Pancreas (tissue), 10 donors: Measurements from ENCODE around the gene MRPL36. TPM values are rescaled to one million over a fixed set of nuclear protein-coding genes. Genes with fewer than 3 reads are reported as not detected.
"Not testable (repeated sequence)": the region's sequence is repeated elsewhere in the genome, so short reads cannot be mapped to it uniquely, and the experiment has no call there.

Experiments used
- ATAC-seq, 4 donors: fragments of 200-7000 bp; cut with Tn5 transposase; one replicate each; pipeline versions ENCODE4 v1.8.0 to v1.9.1; 2020; ENCODE audit warnings: mild to moderate bottlenecking in 4 of 4, moderate library complexity in 4 of 4
- DNase-seq, 6 donors: peaks; one replicate each; pipeline ENCODE4 v3.0.0-alpha.2; 2020
- FAIRE-seq: peaks from 2 replicates; lab custom pipeline; 2012; peaks lifted over from hg19 to GRCh38; lab: Jason Lieb, UNC
- H3K27ac ChIP-seq, 4 donors: fragments of 200-600 bp; sonication (generic); 1 replicate in 3 of 4; 2 replicates in 1 of 4; pipeline versions ENCODE4 v1.5.0 to v1.8.0; 2020
- H3K27me3 ChIP-seq, 4 donors: fragments of 200-600 bp; one replicate each; pipeline ENCODE4 v1.8.0; 2021
- H3K36me3 ChIP-seq, 3 donors: fragments of 200-600 bp; sonication (generic) in 1 of 3; one replicate each; pipeline versions ENCODE4 v1.5.0 to v1.8.0; 2020 to 2021
- H3K4me1 ChIP-seq, 3 donors: fragments of 200-600 bp; one replicate each; pipeline ENCODE4 v1.8.0; 2021
- H3K4me3 ChIP-seq, 4 donors: fragments of 200-600 bp; sonication (generic) in 2 of 4; one replicate each; pipeline versions ENCODE4 v1.5.0 to v1.8.0; 2020 to 2021
- H3K9me3 ChIP-seq, 4 donors: fragments of 200-600 bp; one replicate each; pipeline ENCODE4 v1.8.0; 2021
- CTCF ChIP-seq, 4 donors: fragments of 200-600 bp; sonication (generic) in 3 of 4; IDR thresholded peaks; one replicate each; pipeline versions ENCODE4 v1.5.0 to v1.8.0; 2021; ENCODE audit warnings: antibody characterized with exemption in 4 of 4
- WGBS, 2 donors: extraction: QIAGEN DNeasy Blood & Tissue Kit; methylation state at CpG; one replicate each; pipeline ENCODE4 v1.1.7; 2013; 5-methylcytosine and 5-hydroxymethylcytosine counted together
- intact Hi-C, 3 donors: fragments of 100-400 bp; cut with DNase I; formaldehyde crosslinking; loops; one replicate each; pipeline versions ENCODE4 v1.11.1 to v1.14.2; 2022
- polyA plus RNA-seq, 2 donors: library from polyadenylated mRNA; stranded (reverse); fragments of 200-250 nt; gene quantifications; one replicate each; pipeline ENCODE4 v1.2.3, GENCODE V29; 2013
- total RNA-seq, 6 donors: library from RNA; stranded (reverse); fragmentation: NEBNext Ultra II Directional in 4 of 6; extraction: Animal tissue kit (Norgen Biotek cat#: 25700) in 4 of 6; gene quantifications; one replicate each; pipeline versions ENCODE4 v1.2.1 to v1.2.4, GENCODE V29; 2021 to 2023
- donor health status: healthy with polysubstance abuse.
- donor health status: DM: no; HTN: no; CAD: no; lungs with moderate emphysema.
- donor health status: DM: no; HTN: no; CAD: no.
- donor health status: control.
- donor health status: control.
- donor health status: Bipolar disorder and iron deficiency.
- donor health status: DM: yes; HTN: yes; CAD: no.
- donor health status: DM: no; HTN: no; CAD: no.
- donor health status: DM: no; HTN: no; CAD: no.
- donor health status: DM: yes; HTN: yes; CAD: no.

The MRPL36 gene
- total and polyA plus RNA-seq, 8 donors: 13.1 to 48.0 (median 16.1) TPM

- Histone ChIP-seq H3K4me1 (no peaks in the 10 kb centered on the region), H3K9me3 (no peaks in the 10 kb centered on the region), H3K27me3 (no peaks in the 10 kb centered on the region), H3K4me3 (no peak overlapping the region), H3K36me3 (peaks cover 0 to 35% (median 23%) of the 10 kb centered on the region in 3 donors), H3K27ac (no peak overlapping the region)
- ATAC-seq: no peak
- no peak for TF ChIP-seq CTCF (IDR thresholded peaks at IDR 0.05)
- DNase-seq: no peak
- WGBS, 2 donors: 97 to 98% methylated on average over 2 of the region's 2 CpGs
- intact Hi-C loops: no loop called here
- no peak for FAIRE-seq
Observed at GRCh38 chr5:1819458-1819857, 19.8 kb upstream of the MRPL36 start.

GRCh38 chr5:1818784-1819183, 19.1 kb upstream of the MRPL36 start:
- no peak for DNase-seq
- Histone ChIP-seq H3K27ac (no peak overlapping the region), H3K36me3 (peaks cover 0 to 41% (median 25%) of the 10 kb centered on the region in 3 donors), H3K9me3 (no peaks in the 10 kb centered on the region), H3K4me1 (no peaks in the 10 kb centered on the region), H3K27me3 (no peaks in the 10 kb centered on the region), H3K4me3 (no peak overlapping the region)
- intact Hi-C loops: no loop called here
- no peak for ATAC-seq
- no peak for TF ChIP-seq CTCF (IDR thresholded peaks at IDR 0.05)
- FAIRE-seq: no peak
- WGBS, 2 donors: 94% methylated on average over 5 of the region's 5 CpGs

GRCh38 chr5:1817261-1818043, 17.8 kb upstream of the MRPL36 start:
- H3K4me1 ChIP-seq: no peaks in the 10 kb centered on the region
- ATAC-seq (no peak), DNase-seq (no peak), FAIRE-seq (no peak)
- H3K9me3 ChIP-seq: no peaks in the 10 kb centered on the region
- 89 to 92% methylated on average over 14 to 15 of the region's 15 CpGs for WGBS, 2 donors
- peaks cover 0 to 45% (median 25%) of the 10 kb centered on the region in 3 donors for H3K36me3 ChIP-seq
- intact Hi-C loops: no loop called here
- no peaks in the 10 kb centered on the region for H3K27me3 ChIP-seq
- TF ChIP-seq CTCF (IDR thresholded peaks at IDR 0.05): no peak
- no peak overlapping the region for H3K4me3 ChIP-seq
- no peak overlapping the region for H3K27ac ChIP-seq

- FAIRE-seq, intact Hi-C loops, DNase-seq, H3K27me3 ChIP-seq, H3K4me1 ChIP-seq, H3K4me3 ChIP-seq, H3K9me3 ChIP-seq, H3K27ac ChIP-seq, ATAC-seq: not testable (repeated sequence)
- 98% methylated on average over 18 of the region's 18 CpGs for WGBS, 2 donors
- peaks cover 0 to 45% (median 25%) of the 10 kb centered on the region in 3 donors for H3K36me3 ChIP-seq
Observed at GRCh38 chr5:1816495-1817089, 17.0 kb upstream of the MRPL36 start.

GRCh38 chr5:1815881-1816292, 16.2 kb upstream of the MRPL36 start:
- H3K36me3 ChIP-seq: peaks cover 0 to 45% (median 24%) of the 10 kb centered on the region in 3 donors
- H3K9me3 ChIP-seq: no peaks in the 10 kb centered on the region
- no peaks in the 10 kb centered on the region for H3K4me1 ChIP-seq
- FAIRE-seq: no peak
- intact Hi-C loops: no loop called here
- DNase-seq: no peak
- TF ChIP-seq CTCF (IDR thresholded peaks at IDR 0.05): no peak
- 94% methylated on average over 17 of the region's 17 CpGs for WGBS, 2 donors
- ATAC-seq: no peak
- H3K4me3 ChIP-seq: no peak overlapping the region
- no peaks in the 10 kb centered on the region for H3K27me3 ChIP-seq
- no peak overlapping the region for H3K27ac ChIP-seq
